Thyroid gland (tissue), 4 donors: ENCODE measurements around the gene HHATL.

ENCODE experiments used
- POLR2A ChIP-seq, 2 donors: fragments of 450-650 bp; IDR thresholded peaks; one replicate each; pipeline ENCODE4 v1.6.1; 2017; ENCODE audit warnings: antibody characterized with exemption in 2 of 2, mild to moderate bottlenecking in 2 of 2, moderate library complexity in 1 of 2
- TF ChIP-seq, protein P1 (sequence below), 6 experiments: fragments of 200-600 bp in 3 of 6; fragments of 450-650 bp in 3 of 6; sonication (generic) in 3 of 6; IDR thresholded peaks; one replicate each; pipeline ENCODE4 v1.5.1; 2016 to 2019; ENCODE audit warnings: antibody characterized with exemption in 6 of 6, mild to moderate bottlenecking in 2 of 6, inconsistent platforms in 1 of 6, moderate library complexity in 1 of 6

DNA sequence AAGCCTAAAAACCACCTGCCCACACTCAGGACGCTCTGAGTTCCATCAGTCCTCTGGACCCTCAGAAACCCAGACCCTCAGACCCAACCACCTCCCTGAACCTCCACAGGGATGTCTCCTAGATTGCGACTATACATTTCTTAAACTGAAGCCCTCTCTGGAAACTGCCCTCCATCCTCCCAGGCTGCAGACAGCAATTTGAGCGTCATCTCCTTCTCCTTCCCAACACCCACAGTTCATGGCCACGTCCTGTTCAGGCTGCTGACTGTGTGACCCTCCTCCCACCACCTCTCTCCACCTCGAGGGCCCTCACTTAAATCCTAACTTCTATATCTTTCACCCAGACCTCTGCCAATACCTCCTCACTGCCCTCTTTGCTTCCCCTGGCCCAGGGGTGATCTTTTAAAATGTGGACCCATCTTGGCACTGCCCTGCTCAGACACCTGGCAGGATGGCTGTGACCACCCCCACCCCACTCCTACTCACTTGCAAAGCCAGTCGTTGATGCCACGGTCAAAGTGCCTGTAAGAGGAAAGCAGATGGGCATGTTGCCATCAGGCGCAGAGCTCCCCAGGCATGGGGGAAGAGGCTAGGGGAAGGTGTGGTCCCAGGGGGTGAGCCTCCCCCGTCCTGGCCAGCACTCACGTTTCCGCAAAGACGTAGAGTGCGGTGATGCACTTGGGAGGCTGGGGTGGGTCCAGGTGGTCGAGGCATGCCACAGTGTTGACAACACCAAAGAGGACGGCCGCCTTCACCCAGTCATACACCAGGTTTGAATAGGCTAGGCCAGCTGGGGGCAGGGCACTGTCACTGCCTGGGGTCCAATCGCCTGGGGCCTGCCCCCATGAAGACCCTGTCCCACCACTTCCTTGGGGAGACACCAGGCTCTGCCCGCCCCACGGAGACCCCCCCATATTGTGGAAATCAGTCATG is 6.0 kb downstream of the HHATL start:
- TF ChIP-seq, protein P1, sequence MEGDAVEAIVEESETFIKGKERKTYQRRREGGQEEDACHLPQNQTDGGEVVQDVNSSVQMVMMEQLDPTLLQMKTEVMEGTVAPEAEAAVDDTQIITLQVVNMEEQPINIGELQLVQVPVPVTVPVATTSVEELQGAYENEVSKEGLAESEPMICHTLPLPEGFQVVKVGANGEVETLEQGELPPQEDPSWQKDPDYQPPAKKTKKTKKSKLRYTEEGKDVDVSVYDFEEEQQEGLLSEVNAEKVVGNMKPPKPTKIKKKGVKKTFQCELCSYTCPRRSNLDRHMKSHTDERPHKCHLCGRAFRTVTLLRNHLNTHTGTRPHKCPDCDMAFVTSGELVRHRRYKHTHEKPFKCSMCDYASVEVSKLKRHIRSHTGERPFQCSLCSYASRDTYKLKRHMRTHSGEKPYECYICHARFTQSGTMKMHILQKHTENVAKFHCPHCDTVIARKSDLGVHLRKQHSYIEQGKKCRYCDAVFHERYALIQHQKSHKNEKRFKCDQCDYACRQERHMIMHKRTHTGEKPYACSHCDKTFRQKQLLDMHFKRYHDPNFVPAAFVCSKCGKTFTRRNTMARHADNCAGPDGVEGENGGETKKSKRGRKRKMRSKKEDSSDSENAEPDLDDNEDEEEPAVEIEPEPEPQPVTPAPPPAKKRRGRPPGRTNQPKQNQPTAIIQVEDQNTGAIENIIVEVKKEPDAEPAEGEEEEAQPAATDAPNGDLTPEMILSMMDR (IDR thresholded peaks at IDR 0.05): no peak
- no peak for TF ChIP-seq POLR2A (IDR thresholded peaks at IDR 0.05)
